ENCODE results near the gene GAGE13.
A peak's percentile ranks its signal among the peaks of the same experiment; 100 is the strongest.
"Not testable (repeated sequence)": the region's sequence is repeated elsewhere in the genome, so short reads cannot be mapped to it uniquely, and the experiment has no call there.

GAGE13 gene

GRCh38 chrX:49303346-49303745 lies 28.0 kb upstream of the GAGE13 start, which contains the start of gene GAGE10:
TSS of gene GAGE10 (plus strand) at chrX:49303646. CDS start at chrX:49304860, 1,214 bp downstream.
- Histone ChIP-seq H3K27ac (ENCODE audit: low read depth, low read length) (no peak within 1 kb of the TSS), H3K36me3 (ENCODE audit: control insufficient read depth, insufficient read depth, low read length) (no peaks in the 10 kb centered on the region), H3K9ac (ENCODE audit: low read depth, low read length) (no peak within 1 kb of the TSS), H3K4me3 (ENCODE audit: low read depth, low read length) (no peak within 1 kb of the TSS), H3K27me3 (ENCODE audit: control insufficient read depth, insufficient read depth, low read length) (no peaks in the 10 kb centered on the region), H3K9me3 (ENCODE audit: control insufficient read depth, insufficient read depth, low read length) (peaks cover 34% of the 10 kb centered on the region), H3K4me1 (ENCODE audit: control insufficient read depth, insufficient read depth, low read length) (peaks cover under 1% of the 10 kb centered on the region; the same call in 1 of the 2 replicates)

GRCh38 chrX:49307775-49308174 lies 23.6 kb upstream of the GAGE13 start:
- Histone ChIP-seq H3K9me3 (ENCODE audit: control insufficient read depth, insufficient read depth, low read length) (peaks cover 34% of the 10 kb centered on the region), H3K4me1 (ENCODE audit: control insufficient read depth, insufficient read depth, low read length) (peaks cover 27% of the 10 kb centered on the region)
- H3K4me3 ChIP-seq (ENCODE audit: low read depth, low read length); H3K27me3 ChIP-seq (ENCODE audit: control insufficient read depth, insufficient read depth, low read length); H3K9ac ChIP-seq (ENCODE audit: low read depth, low read length); H3K36me3 ChIP-seq (ENCODE audit: control insufficient read depth, insufficient read depth, low read length); H3K27ac ChIP-seq (ENCODE audit: low read depth, low read length): not testable (repeated sequence)

- H3K27me3 ChIP-seq (ENCODE audit: control insufficient read depth, insufficient read depth, low read length), result no peaks in the 10 kb centered on the region
- H3K27ac ChIP-seq (ENCODE audit: low read depth, low read length), result peak overlapping the region; percentile 90
- H3K36me3 ChIP-seq (ENCODE audit: control insufficient read depth, insufficient read depth, low read length), result no peaks in the 10 kb centered on the region
- peaks cover 27% of the 10 kb centered on the region for H3K4me1 ChIP-seq (ENCODE audit: control insufficient read depth, insufficient read depth, low read length)
- peaks cover 34% of the 10 kb centered on the region for H3K9me3 ChIP-seq (ENCODE audit: control insufficient read depth, insufficient read depth, low read length)
- H3K9ac ChIP-seq (ENCODE audit: low read depth, low read length), result peak overlapping the region; percentile 61
- H3K4me3 ChIP-seq (ENCODE audit: low read depth, low read length), result peak overlapping the region; percentile 50; the same call in 1 of the 2 replicates
Observed at GRCh38 chrX:49308604-49309269, 22.6 kb upstream of the GAGE13 start.

- H3K4me1 ChIP-seq (ENCODE audit: control insufficient read depth, insufficient read depth, low read length), result peaks cover 27% of the 10 kb centered on the region
- H3K4me3 ChIP-seq (ENCODE audit: low read depth, low read length), result peak overlapping the region; percentile 50
- H3K36me3 ChIP-seq (ENCODE audit: control insufficient read depth, insufficient read depth, low read length), result no peaks in the 10 kb centered on the region
- H3K9ac ChIP-seq (ENCODE audit: low read depth, low read length), result peak overlapping the region; percentile 61
- H3K27me3 ChIP-seq (ENCODE audit: control insufficient read depth, insufficient read depth, low read length), result no peaks in the 10 kb centered on the region
- H3K9me3 ChIP-seq (ENCODE audit: control insufficient read depth, insufficient read depth, low read length), result peaks cover 26% of the 10 kb centered on the region
- peak overlapping the region; percentile 90 for H3K27ac ChIP-seq (ENCODE audit: low read depth, low read length)
Observed at GRCh38 chrX:49309401-49309981, 21.9 kb upstream of the GAGE13 start.

- peaks cover 27% of the 10 kb centered on the region for H3K4me1 ChIP-seq (ENCODE audit: control insufficient read depth, insufficient read depth, low read length)
- H3K4me3 ChIP-seq (ENCODE audit: low read depth, low read length), result peak overlapping the region; percentile 39
- peak overlapping the region; percentile 78 for H3K27ac ChIP-seq (ENCODE audit: low read depth, low read length)
- no peak overlapping the region for H3K9ac ChIP-seq (ENCODE audit: low read depth, low read length)
- H3K9me3 ChIP-seq (ENCODE audit: control insufficient read depth, insufficient read depth, low read length), result peaks cover 31% of the 10 kb centered on the region
- no peaks in the 10 kb centered on the region for H3K36me3 ChIP-seq (ENCODE audit: control insufficient read depth, insufficient read depth, low read length)
- no peaks in the 10 kb centered on the region for H3K27me3 ChIP-seq (ENCODE audit: control insufficient read depth, insufficient read depth, low read length)
Observed at GRCh38 chrX:49310371-49310770, 21.0 kb upstream of the GAGE13 start.

GRCh38 chrX:49312176-49312575 lies 19.2 kb upstream of the GAGE13 start:
- Histone ChIP-seq H3K27me3 (ENCODE audit: control insufficient read depth, insufficient read depth, low read length) (no peaks in the 10 kb centered on the region), H3K4me1 (ENCODE audit: control insufficient read depth, insufficient read depth, low read length) (peaks cover 27% of the 10 kb centered on the region), H3K9me3 (ENCODE audit: control insufficient read depth, insufficient read depth, low read length) (peaks cover 44% of the 10 kb centered on the region), H3K36me3 (ENCODE audit: control insufficient read depth, insufficient read depth, low read length) (no peaks in the 10 kb centered on the region), H3K4me3 (ENCODE audit: low read depth, low read length) (no peak overlapping the region), H3K27ac (ENCODE audit: low read depth, low read length) (no peak overlapping the region), H3K9ac (ENCODE audit: low read depth, low read length) (no peak overlapping the region)

GRCh38 chrX:49316085-49316484 lies 15.3 kb upstream of the GAGE13 start:
- Histone ChIP-seq H3K9me3 (ENCODE audit: control insufficient read depth, insufficient read depth, low read length) (peaks cover 36% of the 10 kb centered on the region; the same call in 1 of the 2 replicates), H3K27me3 (ENCODE audit: control insufficient read depth, insufficient read depth, low read length) (no peaks in the 10 kb centered on the region), H3K4me3 (ENCODE audit: low read depth, low read length) (no peak overlapping the region), H3K36me3 (ENCODE audit: control insufficient read depth, insufficient read depth, low read length) (no peaks in the 10 kb centered on the region), H3K27ac (ENCODE audit: low read depth, low read length) (no peak overlapping the region), H3K9ac (ENCODE audit: low read depth, low read length) (no peak overlapping the region), H3K4me1 (ENCODE audit: control insufficient read depth, insufficient read depth, low read length) (peaks cover 5% of the 10 kb centered on the region)

GRCh38 chrX:49321737-49322136 lies 9.6 kb upstream of the GAGE13 start, which contains the start of gene GAGE12J:
TSS of gene GAGE12J (plus strand) at chrX:49322037. CDS start at chrX:49323194, 1,157 bp downstream.
- not testable (repeated sequence) for H3K27ac ChIP-seq (ENCODE audit: low read depth, low read length); H3K27me3 ChIP-seq (ENCODE audit: control insufficient read depth, insufficient read depth, low read length); H3K9ac ChIP-seq (ENCODE audit: low read depth, low read length); H3K36me3 ChIP-seq (ENCODE audit: control insufficient read depth, insufficient read depth, low read length); H3K4me3 ChIP-seq (ENCODE audit: low read depth, low read length); H3K4me1 ChIP-seq (ENCODE audit: control insufficient read depth, insufficient read depth, low read length); H3K9me3 ChIP-seq (ENCODE audit: control insufficient read depth, insufficient read depth, low read length)

GRCh38 chrX:49322266-49322665 lies 9.1 kb upstream of the GAGE13 start:
- not testable (repeated sequence) for H3K27ac ChIP-seq (ENCODE audit: low read depth, low read length); H3K9me3 ChIP-seq (ENCODE audit: control insufficient read depth, insufficient read depth, low read length); H3K9ac ChIP-seq (ENCODE audit: low read depth, low read length); H3K4me1 ChIP-seq (ENCODE audit: control insufficient read depth, insufficient read depth, low read length); H3K27me3 ChIP-seq (ENCODE audit: control insufficient read depth, insufficient read depth, low read length); H3K4me3 ChIP-seq (ENCODE audit: low read depth, low read length); H3K36me3 ChIP-seq (ENCODE audit: control insufficient read depth, insufficient read depth, low read length)

- not testable (repeated sequence) for H3K36me3 ChIP-seq (ENCODE audit: control insufficient read depth, insufficient read depth, low read length); H3K27ac ChIP-seq (ENCODE audit: low read depth, low read length); H3K9ac ChIP-seq (ENCODE audit: low read depth, low read length)
Observed at GRCh38 chrX:49323735-49324134, 7.6 kb upstream of the GAGE13 start.

GRCh38 chrX:49330421-49330820 lies 961 bp upstream of the GAGE13 start:
- H3K27me3 ChIP-seq (ENCODE audit: control insufficient read depth, insufficient read depth, low read length); H3K27ac ChIP-seq (ENCODE audit: low read depth, low read length); H3K4me3 ChIP-seq (ENCODE audit: low read depth, low read length); H3K9ac ChIP-seq (ENCODE audit: low read depth, low read length); H3K36me3 ChIP-seq (ENCODE audit: control insufficient read depth, insufficient read depth, low read length); H3K4me1 ChIP-seq (ENCODE audit: control insufficient read depth, insufficient read depth, low read length); H3K9me3 ChIP-seq (ENCODE audit: control insufficient read depth, insufficient read depth, low read length): not testable (repeated sequence)

More at GRCh38 chrX:49323735-49324134, 7.6 kb upstream of the GAGE13 start:
- H3K9me3 ChIP-seq (ENCODE audit: control insufficient read depth, insufficient read depth, low read length); H3K4me3 ChIP-seq (ENCODE audit: low read depth, low read length); H3K4me1 ChIP-seq (ENCODE audit: control insufficient read depth, insufficient read depth, low read length); H3K27me3 ChIP-seq (ENCODE audit: control insufficient read depth, insufficient read depth, low read length): not testable (repeated sequence)
